ENCODE measurements around the gene SNTG2.
"Not testable (repeated sequence)": the region's sequence is repeated elsewhere in the genome, so short reads cannot be mapped to it uniquely, and the experiment has no call there.

Gene SNTG2

DNA sequence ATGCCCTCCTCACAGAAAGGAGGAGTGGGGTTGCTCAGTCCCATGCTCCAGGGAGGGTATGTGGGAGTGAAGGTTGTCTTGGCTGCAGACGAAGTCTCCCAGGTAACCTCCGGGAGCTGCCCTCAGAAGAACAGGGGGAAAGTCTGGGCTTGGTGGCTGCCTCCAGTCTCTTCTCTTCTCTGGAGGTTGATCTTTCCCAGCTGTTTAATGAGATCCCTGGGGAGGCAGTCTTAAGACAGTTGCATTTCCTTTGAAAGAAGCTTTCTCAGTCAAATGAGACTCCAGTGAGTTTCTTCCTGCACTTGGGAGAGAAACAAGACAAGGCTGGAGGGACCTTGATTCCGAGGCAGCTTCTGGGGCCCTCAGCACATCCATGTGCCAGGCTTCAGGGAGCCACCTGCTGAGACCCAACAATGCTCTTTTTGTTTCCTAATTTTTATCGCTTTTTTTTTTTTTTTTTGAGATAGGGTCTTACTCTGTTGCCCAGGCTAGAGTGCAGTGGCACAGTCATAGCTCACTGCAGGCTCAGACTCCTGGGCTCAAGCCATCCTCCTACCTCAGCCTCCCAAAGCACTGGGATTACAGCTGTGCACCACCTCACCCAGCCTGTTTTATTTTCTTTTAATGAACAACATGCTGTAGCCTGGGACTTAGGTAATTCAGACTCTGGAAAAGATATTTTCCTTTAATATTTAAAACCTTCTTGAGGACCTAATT lies 390.9 kb downstream of the SNTG2 start:
- FAIRE-seq, result no peak

DNA sequence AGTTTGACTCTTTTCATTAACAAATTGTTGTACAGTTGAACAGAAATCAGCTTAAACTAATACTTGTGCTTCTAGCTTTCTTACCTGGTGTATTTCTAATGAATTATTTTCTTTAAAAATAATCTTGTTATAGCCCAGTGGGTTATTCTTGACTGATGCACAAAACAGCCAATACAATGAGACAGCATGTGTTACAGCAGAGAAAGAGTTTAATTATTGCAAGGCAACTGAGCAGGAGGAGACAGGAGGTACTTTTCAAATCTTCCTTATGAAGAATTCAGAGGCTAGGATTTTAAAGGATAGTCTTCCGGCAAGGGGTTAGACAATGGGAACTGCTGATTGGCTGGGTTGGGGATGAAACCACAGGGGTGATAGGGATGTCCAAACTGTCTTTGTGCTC lies 398.1 kb downstream of the SNTG2 start:
- FAIRE-seq, result no peak

DNA sequence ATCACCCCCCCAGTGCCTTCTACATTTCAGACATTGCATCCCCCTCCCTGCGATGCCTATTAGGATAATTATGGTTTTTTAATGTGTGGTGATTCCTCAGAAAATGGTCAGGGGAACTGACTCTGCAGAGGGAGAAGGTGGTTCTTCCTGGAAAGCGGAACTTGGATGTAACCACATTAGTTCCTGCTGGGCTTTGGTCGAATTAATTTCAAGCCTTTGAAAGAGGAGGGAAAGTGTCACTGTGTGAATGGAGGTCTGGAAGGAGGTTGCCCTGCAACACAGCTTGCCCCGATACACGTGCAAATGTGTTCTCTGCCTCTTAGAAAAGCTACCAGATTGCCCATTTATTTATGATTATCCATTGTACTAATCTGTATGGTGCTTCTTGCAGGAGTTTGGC lies 399.5 kb downstream of the SNTG2 start:
- no peak for FAIRE-seq

DNA sequence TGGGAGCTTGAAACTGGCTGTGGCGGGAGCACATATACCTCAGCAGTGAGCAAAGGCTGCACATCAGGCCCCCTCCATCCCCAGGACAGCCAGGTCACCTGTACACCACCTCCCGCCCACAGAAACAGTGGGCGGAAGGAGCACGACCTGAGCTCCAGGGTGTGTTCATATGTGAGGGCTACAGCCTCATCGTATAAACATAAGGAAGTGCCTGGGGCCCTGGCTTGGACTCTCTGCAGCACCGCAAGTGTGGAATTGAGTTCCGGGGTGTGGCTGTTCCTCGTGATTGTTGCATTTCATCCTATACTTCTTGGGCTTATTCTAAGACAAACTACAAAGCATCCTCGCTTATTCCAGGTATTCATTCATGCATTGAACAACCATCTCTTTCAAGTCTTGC lies 402.5 kb downstream of the SNTG2 start:
- no peak for FAIRE-seq

DNA sequence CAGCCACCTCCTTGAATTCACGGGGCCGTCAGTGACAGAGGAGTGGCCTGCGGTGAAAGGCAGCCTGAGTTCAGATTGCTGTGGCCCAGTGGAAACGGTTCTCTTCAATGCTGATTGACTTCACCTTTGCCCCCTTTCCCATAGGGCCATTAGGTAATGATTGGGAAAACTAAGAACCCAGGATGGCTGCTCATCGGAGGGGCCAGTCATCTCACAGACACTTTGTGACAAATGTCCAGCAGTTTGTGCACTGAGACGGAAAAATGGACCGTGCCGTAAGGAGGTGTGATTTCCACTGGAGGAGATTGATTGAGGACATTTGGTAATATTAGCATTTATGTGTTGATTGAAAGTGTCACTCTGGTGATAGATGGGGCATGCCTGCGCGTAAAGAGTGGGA lies 402.9 kb downstream of the SNTG2 start:
- FAIRE-seq, result no peak

DNA sequence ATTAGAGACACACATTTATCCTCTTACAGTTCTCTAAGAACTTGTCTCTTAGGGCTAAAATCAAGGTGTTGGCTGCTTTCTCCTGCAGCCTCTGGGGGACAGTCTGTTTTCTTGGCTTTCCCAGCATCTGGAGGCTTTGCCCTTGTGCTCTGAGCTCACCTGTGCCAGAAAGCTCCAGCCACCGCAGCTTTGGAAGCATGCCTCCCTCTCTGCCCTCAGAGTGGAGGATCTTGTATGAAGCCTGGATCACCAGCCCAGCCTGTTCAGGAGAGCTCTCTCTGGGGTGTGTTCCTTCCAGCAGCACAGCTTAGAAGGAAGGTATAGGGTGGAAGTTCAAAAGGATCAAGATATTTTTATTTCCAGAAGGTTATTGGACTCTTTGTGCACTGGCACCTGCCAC lies 409.5 kb downstream of the SNTG2 start:
- no peak for FAIRE-seq

DNA sequence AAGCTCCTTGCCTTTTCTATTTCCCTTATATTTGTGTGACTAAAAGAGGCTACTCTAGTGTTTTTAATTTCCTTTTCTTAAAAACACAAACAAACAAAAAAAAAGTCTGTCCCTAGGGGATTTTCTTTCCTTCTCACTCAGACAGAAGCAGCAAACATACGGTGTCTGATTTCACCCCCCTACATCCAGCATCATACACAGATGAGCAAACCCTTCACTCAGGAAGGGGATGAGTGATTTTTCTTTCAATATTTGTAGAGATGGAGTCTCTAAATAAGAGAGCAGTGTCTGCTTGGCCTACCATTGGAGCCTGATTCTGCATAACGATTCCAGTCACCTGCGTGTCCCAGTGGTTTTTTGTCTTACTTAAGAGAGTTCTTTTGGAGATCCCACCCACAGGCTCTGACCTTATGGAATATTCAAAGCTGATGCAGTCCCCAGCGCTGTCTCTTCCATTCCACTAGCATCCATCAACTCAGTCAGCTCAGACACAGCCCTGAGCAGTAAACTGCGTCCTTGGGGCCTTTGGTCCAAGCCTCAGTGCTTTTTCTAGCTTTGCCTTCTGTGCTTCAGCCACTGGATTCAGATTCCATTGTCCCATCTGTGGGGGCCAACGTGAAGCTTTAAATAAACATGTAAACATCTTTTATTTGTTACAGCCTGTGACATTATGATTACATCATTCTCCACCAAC lies 410.1 kb downstream of the SNTG2 start:
- FAIRE-seq, result no peak

DNA sequence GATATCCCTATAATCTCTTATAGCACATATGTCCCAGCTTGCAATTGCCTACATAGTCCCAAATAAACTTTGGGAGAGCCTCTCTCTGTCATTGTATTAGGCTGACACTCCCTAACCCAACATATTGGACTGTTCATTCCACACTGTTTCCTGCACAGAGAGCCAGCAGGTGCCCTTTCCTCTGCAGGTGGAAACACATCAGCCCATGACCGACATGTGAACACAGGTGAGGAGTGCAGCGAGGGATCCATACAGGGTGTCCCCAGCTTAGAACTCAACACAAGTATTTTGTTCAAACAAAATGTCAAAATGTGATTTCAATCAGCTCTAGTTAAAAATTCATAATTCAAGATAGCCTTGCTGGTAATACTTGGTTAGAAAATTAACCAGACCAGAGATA lies 412.7 kb downstream of the SNTG2 start:
- FAIRE-seq, result no peak

DNA sequence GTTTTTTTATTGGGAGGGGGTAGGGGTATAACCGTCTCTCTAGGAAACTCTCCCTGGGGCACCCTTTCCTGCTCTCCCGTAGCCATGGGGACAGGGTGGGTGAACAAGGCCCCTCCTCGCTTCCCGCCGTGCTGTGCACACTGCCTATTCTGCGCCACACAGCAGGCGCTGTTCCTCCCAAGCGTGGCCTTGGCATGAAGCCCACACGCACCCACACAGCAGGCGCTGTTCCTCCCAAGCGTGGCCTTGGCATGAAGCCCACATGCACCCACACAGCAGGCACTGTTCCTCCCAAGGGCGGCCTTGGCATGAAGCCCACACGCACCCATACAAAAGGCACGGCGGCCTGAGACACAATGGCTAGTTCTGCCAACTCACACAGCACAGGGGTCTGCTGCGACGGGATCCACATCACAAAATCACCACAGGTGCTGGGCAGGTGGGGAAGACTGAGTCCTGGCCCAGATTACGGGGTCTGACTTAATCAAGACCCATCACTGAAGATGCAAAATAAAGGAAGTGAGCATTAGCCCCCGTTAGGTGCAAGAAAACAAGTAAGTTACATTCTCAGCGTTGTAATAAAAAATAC lies 416.0 kb downstream of the SNTG2 start:
- FAIRE-seq, result no peak

DNA sequence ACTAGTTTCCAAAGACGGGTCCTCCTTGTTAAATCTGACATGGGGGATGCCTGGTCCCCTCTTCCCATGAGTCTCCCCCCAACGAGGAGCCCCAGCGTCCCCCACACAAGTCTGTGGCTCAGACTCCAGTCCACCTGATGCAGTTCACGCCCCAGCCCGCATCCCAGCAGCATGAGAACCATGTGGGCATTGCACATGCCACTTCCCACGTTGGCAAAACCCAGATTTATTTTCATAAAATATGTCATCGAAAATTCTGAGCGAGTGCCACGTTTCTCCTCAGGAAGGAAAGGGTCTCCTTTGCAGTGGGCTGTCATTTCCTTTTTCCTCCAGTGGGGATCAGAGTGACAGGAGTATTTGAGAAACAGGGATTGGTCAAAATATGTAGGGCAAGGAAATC lies 417.0 kb downstream of the SNTG2 start:
- FAIRE-seq, result no peak

DNA sequence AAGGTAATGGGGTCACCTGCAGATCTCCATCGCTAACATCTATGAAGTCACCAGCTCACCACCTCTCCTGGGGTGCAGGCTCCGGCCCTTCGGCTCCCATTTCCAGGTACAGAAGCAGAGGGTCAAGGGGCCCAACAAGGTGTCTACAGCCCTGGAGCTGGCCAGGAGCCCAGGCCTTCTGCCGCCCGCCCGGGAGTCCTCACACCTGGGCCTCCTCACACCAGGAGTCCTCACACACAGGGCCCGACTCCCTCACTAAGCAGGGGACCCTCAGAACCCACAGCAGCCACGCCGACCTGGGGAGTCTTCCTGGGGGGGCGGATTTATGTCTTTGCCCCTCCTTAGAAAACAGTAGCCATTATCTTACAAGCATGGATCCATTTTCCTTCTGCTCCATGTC lies 419.3 kb downstream of the SNTG2 start:
- FAIRE-seq, result no peak

DNA sequence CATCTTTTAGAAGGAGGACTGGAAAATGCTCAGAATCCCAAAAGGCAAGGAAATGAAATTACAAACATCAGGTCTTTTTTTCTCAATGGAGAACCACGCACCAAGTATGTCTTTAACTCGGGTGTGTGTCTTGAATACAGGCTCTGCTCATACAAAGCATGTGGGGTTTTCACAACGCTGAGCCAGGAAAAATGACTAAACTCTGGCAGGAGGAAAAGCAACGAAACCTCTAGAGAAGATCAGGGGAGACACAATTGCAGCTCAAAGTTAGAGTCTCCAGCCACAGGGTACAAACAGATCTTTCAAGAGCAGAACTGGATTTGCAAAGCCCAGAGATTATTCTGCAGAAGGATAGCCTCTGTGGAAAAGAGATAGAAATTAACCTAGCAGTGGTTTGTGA lies 419.8 kb downstream of the SNTG2 start:
- FAIRE-seq, result no peak

DNA sequence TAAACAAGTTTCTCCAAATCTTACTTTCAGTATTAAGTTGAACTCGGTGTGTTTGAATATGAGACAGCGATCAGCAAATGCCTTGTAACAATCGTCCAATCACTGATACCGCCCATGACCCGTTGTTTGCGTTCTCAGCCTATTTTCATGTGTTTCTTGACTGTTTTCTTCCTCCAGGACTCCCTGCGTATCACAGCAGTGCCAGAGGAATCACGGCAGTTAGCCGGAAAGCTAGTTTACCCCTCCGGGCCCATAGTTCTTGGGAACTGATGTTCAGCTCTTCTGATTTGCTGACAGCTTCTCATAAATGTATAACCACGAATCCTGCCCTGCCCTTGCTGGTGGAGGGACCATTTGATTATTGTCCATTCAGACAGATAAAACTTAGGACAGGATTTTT lies 420.4 kb downstream of the SNTG2 start:
- FAIRE-seq, result no peak

DNA sequence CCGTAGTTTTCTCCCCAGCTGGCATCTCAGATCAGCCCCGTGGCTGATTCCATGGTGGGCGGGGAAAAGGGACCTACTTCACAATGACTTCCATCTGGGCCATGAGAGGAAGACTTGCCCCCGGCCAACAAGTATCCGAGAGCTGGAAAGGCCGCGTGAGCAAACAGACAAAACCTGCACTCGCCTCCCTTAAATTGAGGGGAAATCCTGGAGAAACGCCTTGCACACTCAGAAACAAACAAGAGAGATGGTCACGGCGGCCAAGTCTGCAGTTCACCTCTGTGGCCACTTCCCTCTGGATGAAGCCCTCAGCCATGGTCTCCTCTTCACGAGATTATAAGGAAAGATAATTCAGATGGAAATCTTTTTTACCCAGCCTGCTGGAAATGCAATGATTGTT lies 423.2 kb downstream of the SNTG2 start:
- FAIRE-seq, result no peak

DNA sequence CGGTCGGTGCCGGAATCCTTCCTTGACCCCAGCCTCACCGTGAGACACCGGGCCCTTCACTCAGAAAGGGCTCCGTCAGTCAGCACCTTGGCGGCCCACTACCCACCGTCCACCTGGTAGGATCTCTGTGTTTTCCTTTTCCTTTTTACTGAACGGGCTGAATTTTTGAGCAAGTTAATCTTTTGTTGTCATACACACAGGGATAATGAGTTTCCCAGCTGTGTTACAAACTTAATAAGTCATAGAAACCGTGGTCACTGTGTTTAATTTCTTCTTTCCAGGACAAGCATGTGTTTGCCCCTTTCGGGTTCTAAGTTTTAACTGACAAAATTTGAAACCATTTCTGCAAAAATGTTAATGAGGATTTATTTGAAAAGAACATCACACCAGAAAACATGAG lies 423.6 kb downstream of the SNTG2 start:
- no peak for FAIRE-seq

DNA sequence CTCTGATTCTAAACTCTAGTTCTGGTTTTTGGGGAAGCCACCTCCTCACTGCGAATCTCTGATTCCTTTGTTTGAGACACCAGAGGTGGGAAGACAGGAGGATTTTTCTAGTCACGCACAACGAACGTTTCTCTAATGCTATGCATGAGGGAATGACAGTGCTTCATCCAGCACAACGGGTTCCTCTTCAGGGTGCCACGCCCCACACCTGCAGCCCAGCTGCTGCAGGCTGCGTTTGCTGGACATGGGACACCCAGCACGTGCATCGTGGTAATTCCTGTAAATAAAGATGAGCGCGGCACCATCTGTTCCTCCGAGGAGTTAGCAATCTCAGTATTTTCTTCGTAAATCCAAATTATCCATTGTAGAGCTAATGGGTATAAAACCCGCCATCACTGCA lies 425.1 kb downstream of the SNTG2 start:
- FAIRE-seq, result no peak

DNA sequence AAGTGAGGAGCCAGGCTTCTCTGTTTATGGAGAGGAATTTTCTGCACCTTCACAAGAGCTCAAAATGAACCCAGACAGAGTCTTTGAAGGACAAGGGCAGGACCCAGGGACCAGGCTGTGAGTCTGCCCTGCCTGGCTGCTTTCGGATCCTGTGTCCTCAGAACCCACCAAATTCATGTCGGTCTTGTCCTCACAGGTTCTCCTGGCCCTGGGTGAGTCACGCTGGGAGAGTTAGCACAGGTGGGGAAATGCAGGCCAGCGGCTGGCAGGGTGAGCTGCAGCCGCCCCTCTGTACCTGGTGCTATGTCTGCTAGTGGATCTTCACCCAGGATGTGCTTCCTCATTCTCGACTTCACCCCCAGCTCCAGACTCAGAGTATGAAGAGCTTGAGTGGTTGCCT lies 426.8 kb downstream of the SNTG2 start:
- FAIRE-seq, result no peak

DNA sequence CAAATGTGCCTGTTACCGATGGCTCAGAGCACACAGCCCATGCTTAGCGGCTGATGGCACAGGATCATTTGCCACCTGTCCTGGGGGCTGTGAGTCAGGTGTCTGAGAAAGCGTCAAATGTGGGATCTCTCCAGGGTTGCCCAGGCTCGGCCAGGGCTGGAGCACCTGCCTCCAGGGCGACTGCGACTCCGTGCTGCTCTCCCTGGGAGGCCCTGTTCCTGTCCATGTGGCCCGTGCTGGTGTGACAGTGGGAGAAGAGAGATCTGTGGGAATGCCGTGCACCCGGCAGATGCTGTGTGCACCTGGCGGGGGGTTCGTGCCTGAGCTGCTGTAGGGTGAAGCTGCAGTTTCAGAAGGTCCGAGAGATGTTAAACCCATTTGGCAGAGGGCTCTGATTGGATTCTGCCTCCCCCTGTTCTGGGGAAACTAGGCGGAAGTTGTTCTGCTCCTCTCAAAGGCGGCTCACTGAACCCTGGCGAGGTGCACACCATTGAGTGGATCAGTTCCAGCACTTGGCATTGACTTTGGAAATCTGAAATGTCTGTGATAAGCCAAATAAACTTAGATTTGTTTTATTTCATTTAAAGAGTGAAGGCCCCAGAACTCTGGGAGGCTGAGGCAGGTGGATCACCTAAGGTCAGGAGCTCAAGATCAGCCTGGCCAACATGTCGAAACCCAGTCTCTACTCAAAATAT lies 428.0 kb downstream of the SNTG2 start:
- FAIRE-seq, result no peak

DNA sequence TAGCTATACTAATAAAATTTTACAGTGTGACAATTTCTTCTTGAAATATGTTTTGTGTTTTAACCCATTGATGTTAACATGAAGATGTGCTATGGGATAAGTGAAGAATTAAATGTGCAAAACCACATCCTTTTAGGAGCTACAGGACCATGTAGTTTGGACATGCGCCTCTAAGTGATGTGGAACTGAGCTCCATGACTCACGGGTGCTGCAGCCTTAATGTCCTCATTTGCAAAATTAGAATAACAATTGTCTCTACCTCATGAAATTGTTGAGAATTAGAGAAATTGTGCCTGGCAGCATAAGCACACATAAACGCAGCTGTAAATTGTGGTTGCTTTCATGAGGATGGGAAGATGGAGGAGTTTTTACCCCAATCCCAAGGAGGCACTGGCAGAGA lies 431.0 kb downstream of the SNTG2 start:
- no peak for FAIRE-seq

DNA sequence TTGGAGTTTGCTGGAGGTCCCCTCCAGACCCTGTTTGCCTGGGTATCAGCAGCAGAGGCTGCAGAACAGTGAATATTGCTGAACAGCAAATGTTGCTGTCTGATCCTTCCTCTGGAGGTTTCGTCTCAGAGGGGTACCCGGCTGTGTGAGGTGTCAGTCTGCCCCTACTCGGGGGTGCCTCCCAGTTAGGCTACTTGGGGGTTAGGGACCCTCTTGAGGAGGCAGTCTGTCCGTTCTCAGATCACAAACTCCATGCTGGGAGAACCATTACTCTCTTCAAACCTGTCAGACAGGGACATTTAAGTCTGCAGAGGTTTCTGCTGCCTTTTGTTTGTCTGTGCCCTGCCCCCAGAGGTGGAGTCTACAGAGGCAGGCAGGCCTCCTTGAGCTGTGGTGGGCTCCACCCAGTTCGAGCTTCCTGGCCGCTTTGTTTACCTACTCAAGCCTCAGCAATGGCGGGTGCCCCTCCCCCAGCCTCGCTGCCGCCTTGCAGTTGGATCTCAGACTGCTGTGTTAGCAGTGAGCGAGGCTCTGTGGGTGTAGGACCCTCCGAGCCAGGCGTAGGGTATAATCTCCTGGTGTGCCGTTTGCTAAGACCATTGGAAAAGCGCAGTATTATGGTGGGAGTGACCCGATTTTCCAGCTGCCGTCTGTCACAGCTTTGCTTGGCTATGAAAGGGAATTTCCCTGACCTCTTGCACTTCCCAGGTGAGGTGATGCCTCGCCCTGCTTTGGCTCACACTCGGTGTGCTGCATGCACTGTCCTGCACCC lies 437.5 kb downstream of the SNTG2 start:
- not testable (repeated sequence) for FAIRE-seq

DNA sequence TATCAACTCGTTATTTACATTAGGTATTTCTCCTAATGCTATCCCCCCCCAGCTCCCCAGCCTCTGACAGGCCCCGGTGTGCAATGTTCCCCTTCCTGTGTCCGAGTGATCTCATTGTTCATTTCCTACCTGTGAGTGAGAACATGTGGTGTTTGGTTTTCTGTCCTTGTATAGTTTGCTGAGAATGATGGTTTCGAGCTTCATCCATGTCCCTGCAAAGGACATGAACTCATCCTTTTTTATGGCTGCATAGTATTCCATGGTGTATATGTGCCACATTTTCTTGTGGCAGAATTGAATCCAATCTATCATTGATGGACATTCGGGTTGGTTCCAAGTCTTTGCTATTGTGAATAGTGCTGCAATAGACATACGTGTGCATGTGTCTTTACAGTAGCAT lies 439.5 kb downstream of the SNTG2 start:
- not testable (repeated sequence) for FAIRE-seq

DNA sequence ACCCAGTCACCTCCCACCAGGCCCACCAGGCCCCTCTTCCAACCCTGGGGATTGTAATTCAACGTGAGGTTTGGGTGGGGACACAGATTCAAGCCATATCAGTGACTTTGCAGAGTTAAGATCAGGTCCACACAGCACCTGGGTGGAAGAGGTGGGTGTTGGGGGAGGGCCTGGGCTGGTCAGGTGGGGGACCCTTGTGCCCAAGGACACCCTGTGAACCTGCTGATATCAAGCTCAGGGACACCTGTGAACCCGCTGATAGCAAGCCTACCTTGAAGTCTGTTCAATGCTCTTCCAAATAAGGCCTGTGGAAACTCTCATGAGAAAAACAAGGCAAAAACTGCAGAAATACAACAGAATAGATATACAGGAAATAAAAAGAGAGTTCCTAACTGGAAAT lies 442.7 kb downstream of the SNTG2 start:
- FAIRE-seq, result no peak

Data from G401.6 (cell line).